ENCODE results near the gene SCML2.

The SCML2 gene

GRCh38 chrX:18288716-18289115, 65.8 kb downstream of the SCML2 start:
- Histone ChIP-seq H3K27me3 (replicated peaks) (no peaks in the 10 kb centered on the region), H3K4me3 (ENCODE audit: low read depth, low read length) (no peak overlapping the region), H3K36me3 (replicated peaks) (no peaks in the 10 kb centered on the region), H3K27ac (no peak overlapping the region)
- DNase-seq, result no peak
- TF ChIP-seq, protein P1, sequence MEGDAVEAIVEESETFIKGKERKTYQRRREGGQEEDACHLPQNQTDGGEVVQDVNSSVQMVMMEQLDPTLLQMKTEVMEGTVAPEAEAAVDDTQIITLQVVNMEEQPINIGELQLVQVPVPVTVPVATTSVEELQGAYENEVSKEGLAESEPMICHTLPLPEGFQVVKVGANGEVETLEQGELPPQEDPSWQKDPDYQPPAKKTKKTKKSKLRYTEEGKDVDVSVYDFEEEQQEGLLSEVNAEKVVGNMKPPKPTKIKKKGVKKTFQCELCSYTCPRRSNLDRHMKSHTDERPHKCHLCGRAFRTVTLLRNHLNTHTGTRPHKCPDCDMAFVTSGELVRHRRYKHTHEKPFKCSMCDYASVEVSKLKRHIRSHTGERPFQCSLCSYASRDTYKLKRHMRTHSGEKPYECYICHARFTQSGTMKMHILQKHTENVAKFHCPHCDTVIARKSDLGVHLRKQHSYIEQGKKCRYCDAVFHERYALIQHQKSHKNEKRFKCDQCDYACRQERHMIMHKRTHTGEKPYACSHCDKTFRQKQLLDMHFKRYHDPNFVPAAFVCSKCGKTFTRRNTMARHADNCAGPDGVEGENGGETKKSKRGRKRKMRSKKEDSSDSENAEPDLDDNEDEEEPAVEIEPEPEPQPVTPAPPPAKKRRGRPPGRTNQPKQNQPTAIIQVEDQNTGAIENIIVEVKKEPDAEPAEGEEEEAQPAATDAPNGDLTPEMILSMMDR (IDR thresholded peaks at IDR 0.05; ENCODE audit: low read depth, low read length, missing control alignments), result no peak
- in situ Hi-C loops (cut with HindIII; ENCODE audit: low pct_ligation_motif_present, low sequenced_read_pairs), result no loop called here

- DNase-seq, result no peak
- Histone ChIP-seq H3K27ac (no peak overlapping the region), H3K27me3 (replicated peaks) (no peaks in the 10 kb centered on the region), H3K36me3 (replicated peaks) (no peaks in the 10 kb centered on the region), H3K4me3 (ENCODE audit: low read depth, low read length) (no peak overlapping the region)
- TF ChIP-seq, protein P1 (IDR thresholded peaks at IDR 0.05; ENCODE audit: low read depth, low read length, missing control alignments), result no peak
- in situ Hi-C loops (cut with HindIII; ENCODE audit: low pct_ligation_motif_present, low sequenced_read_pairs), result no loop called here
These were observed 68.1 kb downstream of the SCML2 start for GRCh38 chrX:18286322-18286831.

DNA sequence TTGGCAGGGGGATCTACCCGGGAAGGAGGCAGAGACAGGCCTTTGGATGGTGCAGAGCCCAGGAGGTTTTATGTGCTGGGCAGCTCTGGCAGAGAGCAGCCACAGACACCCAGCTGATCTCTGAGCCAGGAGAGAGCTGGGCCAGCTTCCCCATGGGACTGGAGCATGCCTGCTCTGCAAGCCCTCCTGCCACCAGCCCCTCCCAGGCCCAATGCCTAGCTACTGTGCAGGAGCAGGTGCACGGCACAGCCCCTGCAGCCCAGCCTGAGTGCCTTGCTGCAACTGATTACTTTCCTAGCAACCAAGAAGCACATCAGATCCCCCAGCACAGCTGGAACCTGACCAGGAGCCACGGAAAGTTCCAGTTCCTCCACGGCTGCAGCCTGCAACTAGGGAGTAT, 76.0 kb downstream of the SCML2 start:
- no peak overlapping the region for H3K27ac ChIP-seq
- no peak for DNase-seq
- no peak overlapping the region for H3K4me3 ChIP-seq (ENCODE audit: low read depth, low read length)
- TF ChIP-seq, protein P1 (IDR thresholded peaks at IDR 0.05; ENCODE audit: low read depth, low read length, missing control alignments), result no peak
- no peaks in the 10 kb centered on the region for H3K36me3 ChIP-seq (replicated peaks)
- in situ Hi-C loops (cut with HindIII; ENCODE audit: low pct_ligation_motif_present, low sequenced_read_pairs), result no loop called here
- no peaks in the 10 kb centered on the region for H3K27me3 ChIP-seq (replicated peaks)

DNA sequence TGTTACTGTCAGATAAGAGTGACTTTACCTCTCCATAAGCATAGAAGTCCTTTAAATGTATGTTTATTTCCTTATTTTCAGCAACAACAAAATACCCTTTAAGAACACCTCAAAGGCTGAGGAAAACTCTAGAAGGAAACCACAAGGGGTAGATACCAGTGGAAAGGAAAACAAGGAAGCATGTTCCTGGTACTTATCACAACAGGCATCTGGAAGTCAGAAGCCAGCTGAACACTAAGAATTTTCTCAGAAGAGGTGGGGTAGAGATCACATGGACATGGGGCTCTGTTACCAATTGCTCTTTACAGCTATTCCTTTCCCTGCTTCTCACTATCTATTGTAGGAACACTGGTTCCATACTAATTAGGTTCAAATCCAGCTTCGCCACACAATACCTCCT, 82.3 kb downstream of the SCML2 start:
- H3K36me3 ChIP-seq (replicated peaks), result no peaks in the 10 kb centered on the region
- H3K27me3 ChIP-seq (replicated peaks), result no peaks in the 10 kb centered on the region
- H3K4me3 ChIP-seq (ENCODE audit: low read depth, low read length), result no peak overlapping the region
- H3K27ac ChIP-seq, result no peak overlapping the region
- no peak for DNase-seq
- in situ Hi-C loops (cut with HindIII; ENCODE audit: low pct_ligation_motif_present, low sequenced_read_pairs), result no loop called here
- TF ChIP-seq, protein P1 (IDR thresholded peaks at IDR 0.05; ENCODE audit: low read depth, low read length, missing control alignments), result no peak

DNA sequence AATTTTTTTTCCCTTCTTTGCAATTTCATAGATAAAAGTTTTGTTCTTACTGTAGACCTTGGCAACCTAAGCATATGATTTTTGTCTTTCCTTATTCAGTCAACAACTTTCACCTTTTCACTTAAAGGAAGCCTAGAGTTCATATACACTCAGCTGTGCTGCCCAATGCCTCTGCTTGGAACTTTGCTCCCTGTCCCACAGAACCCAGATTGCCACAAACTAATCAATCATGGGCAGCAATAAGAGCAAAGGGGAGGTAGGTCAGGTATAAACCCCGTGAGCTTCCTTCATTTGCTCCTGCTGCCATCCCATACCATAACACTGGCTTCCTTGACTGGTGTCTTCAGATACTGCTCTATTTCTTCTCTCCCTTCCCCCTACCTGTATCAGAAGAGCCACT, 82.8 kb downstream of the SCML2 start:
- in situ Hi-C loops (cut with HindIII; ENCODE audit: low pct_ligation_motif_present, low sequenced_read_pairs), result no loop called here
- TF ChIP-seq, protein P1 (IDR thresholded peaks at IDR 0.05; ENCODE audit: low read depth, low read length, missing control alignments), result no peak
- Histone ChIP-seq H3K36me3 (replicated peaks) (no peaks in the 10 kb centered on the region), H3K27ac (no peak overlapping the region), H3K27me3 (replicated peaks) (no peaks in the 10 kb centered on the region), H3K4me3 (ENCODE audit: low read depth, low read length) (no peak overlapping the region)
- no peak for DNase-seq

GRCh38 chrX:18271309-18271708, 83.2 kb downstream of the SCML2 start:
- Histone ChIP-seq H3K36me3 (replicated peaks) (no peaks in the 10 kb centered on the region), H3K4me3 (ENCODE audit: low read depth, low read length) (no peak overlapping the region), H3K27ac (no peak overlapping the region), H3K27me3 (replicated peaks) (no peaks in the 10 kb centered on the region)
- TF ChIP-seq, protein P1 (IDR thresholded peaks at IDR 0.05; ENCODE audit: low read depth, low read length, missing control alignments), result no peak
- no peak for DNase-seq
- in situ Hi-C loops (cut with HindIII; ENCODE audit: low pct_ligation_motif_present, low sequenced_read_pairs), result no loop called here
